Skeletal muscle tissue (tissue), 4 donors: ENCODE measurements around the gene CLBA1. TPM values are rescaled to one million over a fixed set of nuclear protein-coding genes. Genes with fewer than 3 reads are reported as not detected.
"Not testable (repeated sequence)": the region's sequence is repeated elsewhere in the genome, so short reads cannot be mapped to it uniquely, and the experiment has no call there.

ENCODE experiments used
- H3K27ac ChIP-seq: one replicate; pipeline ENCODE4 v1.7.0; 2013; ENCODE audit warnings: mild to moderate bottlenecking, low read depth, low read length, inconsistent platforms
- H3K27me3 ChIP-seq, 3 donors: one replicate each; pipeline ENCODE4 v1.7.0; 2013; ENCODE audit warnings: low read length in 3 of 3; ENCODE audit not compliant: control insufficient read depth in 3 of 3, insufficient read depth in 3 of 3
- H3K36me3 ChIP-seq, 3 donors: one replicate each; pipeline ENCODE4 v1.7.0; 2013; ENCODE audit warnings: low read length in 3 of 3; ENCODE audit not compliant: control insufficient read depth in 3 of 3, insufficient read depth in 3 of 3
- H3K4me1 ChIP-seq, 3 donors: one replicate each; pipeline ENCODE4 v1.7.0; 2013; ENCODE audit warnings: low read length in 3 of 3, mild to moderate bottlenecking in 3 of 3; ENCODE audit not compliant: control insufficient read depth in 3 of 3, insufficient read depth in 3 of 3
- H3K4me3 ChIP-seq, 3 donors: one replicate each; pipeline ENCODE4 v1.7.0; 2013; ENCODE audit warnings: low read length in 3 of 3
- H3K9ac ChIP-seq, 3 donors: one replicate each; pipeline ENCODE4 v1.7.0; 2013; ENCODE audit warnings: low read length in 3 of 3, mild to moderate bottlenecking in 3 of 3, moderate library complexity in 2 of 3, low read depth in 1 of 3
- H3K9me3 ChIP-seq, 3 donors: one replicate each; pipeline ENCODE4 v1.7.0; 2013; ENCODE audit warnings: low read length in 3 of 3; ENCODE audit not compliant: control insufficient read depth in 3 of 3
- total RNA-seq: library from RNA; depleted of rRNA; stranded (reverse); fragments of >200 nt; gene quantifications from one replicate; pipeline ENCODE4 v1.2.3, GENCODE V29; 2014
- donor health status: Osteomylitis.

CLBA1 gene
- total RNA-seq, 1 donor from 2014 or later = 2.1 TPM

GRCh38 chr14:105023144-105023543, 37.6 kb downstream of the CLBA1 start:
- Histone ChIP-seq H3K27me3 (no peaks in the 10 kb centered on the region), H3K27ac (no peak overlapping the region), H3K9ac (no peak overlapping the region), H3K9me3 (no peaks in the 10 kb centered on the region), H3K4me1 (peaks cover 20 to 29% (median 20%) of the 10 kb centered on the region in 3 donors), H3K4me3 (no peak overlapping the region), H3K36me3 (no peaks in the 10 kb centered on the region)

- no peak overlapping the region for H3K27ac ChIP-seq
- H3K36me3 ChIP-seq = no peaks in the 10 kb centered on the region
- H3K9me3 ChIP-seq = no peaks in the 10 kb centered on the region
- H3K27me3 ChIP-seq = no peaks in the 10 kb centered on the region
- no peak overlapping the region for H3K4me3 ChIP-seq
- no peak overlapping the region for H3K9ac ChIP-seq
- H3K4me1 ChIP-seq = peaks cover 20 to 29% (median 20%) of the 10 kb centered on the region in 3 donors
Measured at GRCh38 chr14:105023791-105024480, 38.3 kb downstream of the CLBA1 start.

GRCh38 chr14:105025429-105025828, 39.8 kb downstream of the CLBA1 start:
- no peak overlapping the region for H3K4me3 ChIP-seq
- peaks cover 0 to 5% (median 3%) of the 10 kb centered on the region in 3 donors for H3K27me3 ChIP-seq
- H3K9me3 ChIP-seq = no peaks in the 10 kb centered on the region
- no peaks in the 10 kb centered on the region for H3K36me3 ChIP-seq
- H3K27ac ChIP-seq = no peak overlapping the region
- H3K4me1 ChIP-seq = peaks cover 9 to 14% (median 10%) of the 10 kb centered on the region in 3 donors
- H3K9ac ChIP-seq = no peak overlapping the region

- H3K27me3 ChIP-seq = peaks cover 0 to 10% (median 3%) of the 10 kb centered on the region in 3 donors
- no peaks in the 10 kb centered on the region for H3K9me3 ChIP-seq
- H3K4me3 ChIP-seq = no peak overlapping the region
- no peak overlapping the region for H3K9ac ChIP-seq
- no peaks in the 10 kb centered on the region for H3K36me3 ChIP-seq
- no peak overlapping the region for H3K27ac ChIP-seq
- peaks cover 8 to 12% (median 9%) of the 10 kb centered on the region in 3 donors for H3K4me1 ChIP-seq
Measured at GRCh38 chr14:105026033-105026785, 40.6 kb downstream of the CLBA1 start.

GRCh38 chr14:105026802-105027563, 41.4 kb downstream of the CLBA1 start:
- Histone ChIP-seq H3K36me3 (no peaks in the 10 kb centered on the region), H3K4me3 (no peak overlapping the region), H3K27ac (no peak overlapping the region), H3K4me1 (peaks cover 3 to 5% (median 4%) of the 10 kb centered on the region in 3 donors), H3K9me3 (no peaks in the 10 kb centered on the region), H3K9ac (no peak overlapping the region), H3K27me3 (peaks cover 0 to 10% (median 3%) of the 10 kb centered on the region in 3 donors)

GRCh38 chr14:105027718-105028117, 42.1 kb downstream of the CLBA1 start:
- not testable (repeated sequence) for H3K9ac ChIP-seq, H3K36me3 ChIP-seq, H3K27me3 ChIP-seq, H3K4me1 ChIP-seq, H3K27ac ChIP-seq, H3K9me3 ChIP-seq, H3K4me3 ChIP-seq

- Histone ChIP-seq H3K27ac (no peak overlapping the region), H3K9me3 (no peaks in the 10 kb centered on the region), H3K4me1 (no peaks in the 10 kb centered on the region), H3K27me3 (peaks cover 0 to 10% (median 3%) of the 10 kb centered on the region in 3 donors), H3K4me3 (no peak overlapping the region), H3K9ac (no peak overlapping the region), H3K36me3 (no peaks in the 10 kb centered on the region)
Measured at GRCh38 chr14:105028251-105028927, 42.8 kb downstream of the CLBA1 start.

- H3K36me3 ChIP-seq = no peaks in the 10 kb centered on the region
- no peak overlapping the region for H3K4me3 ChIP-seq
- no peak overlapping the region for H3K9ac ChIP-seq
- H3K4me1 ChIP-seq = no peaks in the 10 kb centered on the region
- no peaks in the 10 kb centered on the region for H3K9me3 ChIP-seq
- peaks cover 3 to 18% (median 12%) of the 10 kb centered on the region in 3 donors for H3K27me3 ChIP-seq
- no peak overlapping the region for H3K27ac ChIP-seq
Measured at GRCh38 chr14:105029402-105029801, 43.8 kb downstream of the CLBA1 start.

- H3K4me1 ChIP-seq = no peaks in the 10 kb centered on the region
- no peak overlapping the region for H3K27ac ChIP-seq
- H3K27me3 ChIP-seq = peaks cover 5 to 19% (median 16%) of the 10 kb centered on the region in 3 donors
- no peaks in the 10 kb centered on the region for H3K36me3 ChIP-seq
- no peaks in the 10 kb centered on the region for H3K9me3 ChIP-seq
- no peak overlapping the region for H3K4me3 ChIP-seq
- H3K9ac ChIP-seq = no peak overlapping the region
Measured at GRCh38 chr14:105030194-105030593, 44.6 kb downstream of the CLBA1 start.
